Neural cell (in vitro differentiated cells): Measurements from ENCODE around the gene HIP1.

Experiments
- CTCF ChIP-seq: fragments of 450-650 bp; IDR thresholded peaks from 2 replicates; pipeline ENCODE4 v1.5.1; 2014; ENCODE audit warnings: antibody characterized with exemption, mild to moderate bottlenecking, moderate library complexity; ENCODE audit not compliant: poor library complexity, severe bottlenecking
- EP300 ChIP-seq: fragments of 450-650 bp; conservative IDR thresholded peaks from 2 replicates; pipeline ENCODE4 v1.6.1; 2014; ENCODE audit warnings: antibody characterized with exemption, mild to moderate bottlenecking, moderate library complexity; ENCODE audit not compliant: poor library complexity, severe bottlenecking
- EZH2 ChIP-seq: fragments of 200-600, 300-800 bp; shearing (Covaris generic), sonication (generic); IDR thresholded peaks from 2 replicates; pipeline ENCODE4 v1.6.1; 2014; ENCODE audit warnings: antibody characterized with exemption, low read length, borderline replicate concordance, mild to moderate bottlenecking; ENCODE audit not compliant: insufficient read depth, poor library complexity, severe bottlenecking
- POLR2AphosphoS5 ChIP-seq: IDR thresholded peaks from 2 replicates; pipeline ENCODE4 v1.6.1; 2012

- no peak for TF ChIP-seq EP300
- TF ChIP-seq CTCF = no peak
- no peak for TF ChIP-seq EZH2
- TF ChIP-seq POLR2AphosphoS5 = no peak
Observed at GRCh38 chr7:75573477-75574019, 165.2 kb downstream of the HIP1 start.
